Iris pigment epithelial cell (primary cell): Measurements from ENCODE around the gene RIPOR1.
"Not testable (repeated sequence)": the region's sequence is repeated elsewhere in the genome, so short reads cannot be mapped to it uniquely, and the experiment has no call there.

Source experiments
- DNase-seq: peaks from one replicate; pipeline ENCODE4 v3.0.0-alpha.2; 2011; ENCODE audit warnings: low read depth

The RIPOR1 gene

GRCh38 chr16:67517661-67518423 lies 10.8 kb upstream of the RIPOR1 start:
- no peak for DNase-seq

- DNase-seq: no peak
Observed at GRCh38 chr16:67518676-67519075, 10.0 kb upstream of the RIPOR1 start.

GRCh38 chr16:67519242-67519641 lies 9.4 kb upstream of the RIPOR1 start:
- DNase-seq: no peak

GRCh38 chr16:67521095-67521804 lies 7.4 kb upstream of the RIPOR1 start:
- DNase-seq: peak; percentile 92

- peak; percentile 50 for DNase-seq
Observed at GRCh38 chr16:67525176-67525860, 3.3 kb upstream of the RIPOR1 start.

- peak; percentile 48 for DNase-seq
Observed at GRCh38 chr16:67526149-67526791, 2.4 kb upstream of the RIPOR1 start.

GRCh38 chr16:67528870-67529581 lies 397 bp downstream of the RIPOR1 start:
- peak; percentile 47 for DNase-seq

GRCh38 chr16:67529582-67530012 lies 968 bp downstream of the RIPOR1 start:
- peak; percentile 43 for DNase-seq

- DNase-seq: peak; percentile 77
Observed at GRCh38 chr16:67530013-67530939, 1.6 kb downstream of the RIPOR1 start.

GRCh38 chr16:67531247-67531646 lies 2.6 kb downstream of the RIPOR1 start:
- no peak for DNase-seq

- DNase-seq: no peak
Observed at GRCh38 chr16:67533024-67533560, 4.5 kb downstream of the RIPOR1 start.

- DNase-seq: not testable (repeated sequence)
Observed at GRCh38 chr16:67533987-67534386, 5.4 kb downstream of the RIPOR1 start.

- no peak for DNase-seq
Observed at GRCh38 chr16:67534431-67534830, 5.8 kb downstream of the RIPOR1 start.

- no peak for DNase-seq
Observed at GRCh38 chr16:67535201-67535600, 6.6 kb downstream of the RIPOR1 start.

GRCh38 chr16:67537270-67537635 lies 8.6 kb downstream of the RIPOR1 start:
- DNase-seq: peak; percentile 65

GRCh38 chr16:67537636-67538591 lies 9.3 kb downstream of the RIPOR1 start:
- DNase-seq: no peak

GRCh38 chr16:67538666-67539101 lies 10.1 kb downstream of the RIPOR1 start:
- no peak for DNase-seq

GRCh38 chr16:67539271-67539670 lies 10.6 kb downstream of the RIPOR1 start:
- DNase-seq: no peak
